D721Med (cell line): ENCODE measurements around the gene HMGN3.

ENCODE experiments used
- DNase-seq: peaks from one replicate; pipeline ENCODE4 v3.0.0; 2011; ENCODE audit warnings: low spot score; ENCODE audit not compliant: insufficient read length
- FAIRE-seq: peaks from 2 replicates; lab custom pipeline; 2011; peaks lifted over from hg19 to GRCh38; lab: Jason Lieb, UNC
- CTCF ChIP-seq: IDR thresholded peaks from 2 replicates; pipeline ENCODE4 v1.5.1; 2012; ENCODE audit warnings: mild to moderate bottlenecking, control low read depth; ENCODE audit not compliant: insufficient read depth; ENCODE audit errors: missing control alignments

Gene HMGN3

GRCh38 chr6:79232696-79233462 lies 1.6 kb downstream of the HMGN3 start:
- DNase-seq: no peak
- TF ChIP-seq CTCF: no peak
- no peak for FAIRE-seq

- DNase-seq (no peak), FAIRE-seq (peak; percentile 21)
- TF ChIP-seq CTCF: no peak
These were observed 2.8 kb downstream of the HMGN3 start for GRCh38 chr6:79231666-79232065.

- no peak for DNase-seq
- FAIRE-seq: no peak
- no peak for TF ChIP-seq CTCF
These were observed 3.4 kb downstream of the HMGN3 start for GRCh38 chr6:79231101-79231500.

GRCh38 chr6:79230149-79230548 lies 4.3 kb downstream of the HMGN3 start:
- DNase-seq: no peak
- FAIRE-seq: no peak
- no peak for TF ChIP-seq CTCF

GRCh38 chr6:79227445-79227844 lies 7.0 kb downstream of the HMGN3 start:
- no peak for DNase-seq
- no peak for TF ChIP-seq CTCF
- FAIRE-seq: no peak

GRCh38 chr6:79226660-79227059 lies 7.8 kb downstream of the HMGN3 start:
- no peak for FAIRE-seq
- DNase-seq: no peak
- TF ChIP-seq CTCF: no peak
